ENCODE results near the gene LRTM2.

Gene LRTM2

DNA sequence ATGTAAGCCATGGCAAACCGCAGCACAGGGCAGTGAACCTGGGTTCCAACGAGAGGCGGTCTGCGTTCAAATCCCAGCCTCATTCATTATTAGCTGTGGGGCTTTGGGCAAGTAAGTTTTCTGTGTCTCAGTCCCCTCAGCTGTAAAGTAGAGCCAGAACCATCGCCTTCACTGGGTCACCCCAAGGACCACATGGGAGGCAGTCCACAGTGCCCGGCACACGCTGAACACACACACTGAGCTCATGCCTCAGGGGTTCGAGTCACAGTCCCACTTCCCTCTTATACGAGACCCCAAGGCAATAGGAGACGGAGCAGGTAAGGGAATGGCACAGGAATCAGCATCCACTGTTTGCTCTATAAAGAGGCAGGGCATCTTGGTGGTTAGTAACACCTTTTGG, 19.1 kb downstream of the LRTM2 start:
- DNase-seq (ENCODE audit: low read depth, low spot score), result no peak
- Histone ChIP-seq H3K9me3 (ENCODE audit: low read depth, low read length) (no peaks in the 10 kb centered on the region), H3K9ac (ENCODE audit: insufficient read length) (no peak overlapping the region), H3K27ac (no peak overlapping the region), H3K4me3 (no peak overlapping the region), H3K36me3 (ENCODE audit: insufficient read depth, low read length) (no peaks in the 10 kb centered on the region)
- no peak for TF ChIP-seq FOXP2 (optimal IDR thresholded peaks at IDR 0.05; ENCODE audit: control extremely low read depth, extremely low read length, insufficient read depth)

- H3K9me3 ChIP-seq (ENCODE audit: low read depth, low read length), result no peaks in the 10 kb centered on the region
- no peaks in the 10 kb centered on the region for H3K36me3 ChIP-seq (ENCODE audit: insufficient read depth, low read length)
- DNase-seq (ENCODE audit: low read depth, low spot score), result no peak
- TF ChIP-seq POLR2AphosphoS5 (IDR thresholded peaks at IDR 0.05; ENCODE audit: borderline replicate concordance, low read depth, low read length) (no peak), EZH2 (IDR thresholded peaks at IDR 0.05) (no peak), FOXP2 (optimal IDR thresholded peaks at IDR 0.05; ENCODE audit: control extremely low read depth, extremely low read length, insufficient read depth) (no peak)
- H3K9ac ChIP-seq (ENCODE audit: insufficient read length), result no peak overlapping the region
- no peak overlapping the region for H3K27ac ChIP-seq
- H3K4me3 ChIP-seq, result 0 out of 2 replicates have a peak overlapping the region, but pooled peaks have one; percentile 12
Observed at GRCh38 chr12:1839956-1840951, 19.9 kb downstream of the LRTM2 start.

DNA sequence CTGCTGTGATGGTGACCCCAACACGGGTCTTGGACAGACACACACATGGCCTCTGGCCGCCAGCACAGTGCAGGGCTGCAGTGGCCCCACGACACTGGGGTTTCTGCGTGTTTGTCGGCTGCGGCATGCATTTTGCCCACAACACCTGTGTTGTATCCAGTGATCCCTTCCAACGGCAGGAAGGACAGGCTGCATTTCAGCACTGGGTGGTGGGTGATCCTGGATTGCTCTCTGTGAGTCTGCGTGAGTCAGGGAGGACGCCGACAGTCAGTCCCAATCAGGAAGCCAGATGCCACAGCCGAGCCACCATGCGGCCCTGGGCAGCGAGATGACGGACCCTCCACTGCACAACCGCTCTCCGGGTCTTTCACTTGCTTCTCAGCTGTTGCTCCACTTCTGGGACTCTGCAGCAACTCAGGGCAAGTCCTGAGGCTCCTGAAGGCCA, 20.6 kb downstream of the LRTM2 start:
- DNase-seq (ENCODE audit: low read depth, low spot score), result no peak
- no peak overlapping the region for H3K27ac ChIP-seq
- no peaks in the 10 kb centered on the region for H3K9me3 ChIP-seq (ENCODE audit: low read depth, low read length)
- no peak overlapping the region for H3K4me3 ChIP-seq
- H3K36me3 ChIP-seq (ENCODE audit: insufficient read depth, low read length), result no peaks in the 10 kb centered on the region
- TF ChIP-seq FOXP2 (optimal IDR thresholded peaks at IDR 0.05; ENCODE audit: control extremely low read depth, extremely low read length, insufficient read depth), result no peak
- no peak for TF ChIP-seq POLR2AphosphoS5 (IDR thresholded peaks at IDR 0.05; ENCODE audit: borderline replicate concordance, low read depth, low read length)
- no peak for TF ChIP-seq EZH2 (IDR thresholded peaks at IDR 0.05)
- no peak overlapping the region for H3K9ac ChIP-seq (ENCODE audit: insufficient read length)

DNA sequence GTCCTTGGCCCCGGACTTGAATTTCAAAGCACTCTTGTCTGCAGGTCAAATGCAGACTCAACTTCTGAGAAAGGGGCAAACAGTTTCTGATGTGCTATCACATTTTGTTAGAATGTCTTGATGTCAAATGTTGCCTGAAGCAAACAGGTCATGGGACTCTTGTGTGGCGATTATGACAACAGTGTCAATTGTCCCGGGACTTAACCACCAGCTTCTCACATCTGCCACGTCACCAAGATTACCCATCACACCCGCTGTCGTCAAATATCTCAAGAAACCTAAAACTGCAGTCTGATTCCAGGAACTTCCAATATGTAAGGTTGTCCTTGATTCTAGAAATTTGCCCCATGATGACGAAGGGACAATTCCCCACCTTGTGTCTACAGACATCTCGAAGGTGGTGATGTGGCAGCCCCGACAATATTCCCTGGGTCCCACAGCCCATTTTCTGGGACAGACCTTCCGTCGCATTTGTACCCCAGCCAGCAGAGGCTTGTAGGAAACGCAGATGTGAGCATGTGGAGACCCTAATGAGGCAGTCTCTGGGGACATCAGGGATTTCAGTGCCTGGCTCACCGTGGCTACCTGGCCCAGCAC, 21.3 kb downstream of the LRTM2 start:
- Histone ChIP-seq H3K9ac (ENCODE audit: insufficient read length) (no peak overlapping the region), H3K9me3 (ENCODE audit: low read depth, low read length) (no peaks in the 10 kb centered on the region), H3K27ac (no peak overlapping the region), H3K4me3 (no peak overlapping the region), H3K36me3 (ENCODE audit: insufficient read depth, low read length) (no peaks in the 10 kb centered on the region)
- TF ChIP-seq FOXP2 (optimal IDR thresholded peaks at IDR 0.05; ENCODE audit: control extremely low read depth, extremely low read length, insufficient read depth) (no peak), EZH2 (IDR thresholded peaks at IDR 0.05) (no peak), POLR2AphosphoS5 (IDR thresholded peaks at IDR 0.05; ENCODE audit: borderline replicate concordance, low read depth, low read length) (no peak)
- no peak for DNase-seq (ENCODE audit: low read depth, low spot score)

GRCh38 chr12:1842183-1842904, 22.0 kb downstream of the LRTM2 start:
- no peaks in the 10 kb centered on the region for H3K9me3 ChIP-seq (ENCODE audit: low read depth, low read length)
- H3K4me3 ChIP-seq, result no peak overlapping the region
- no peak overlapping the region for H3K27ac ChIP-seq
- no peaks in the 10 kb centered on the region for H3K36me3 ChIP-seq (ENCODE audit: insufficient read depth, low read length)
- TF ChIP-seq POLR2AphosphoS5 (IDR thresholded peaks at IDR 0.05; ENCODE audit: borderline replicate concordance, low read depth, low read length) (no peak), FOXP2 (optimal IDR thresholded peaks at IDR 0.05; ENCODE audit: control extremely low read depth, extremely low read length, insufficient read depth) (no peak), EZH2 (IDR thresholded peaks at IDR 0.05) (no peak)
- no peak overlapping the region for H3K9ac ChIP-seq (ENCODE audit: insufficient read length)
- no peak for DNase-seq (ENCODE audit: low read depth, low spot score)

GRCh38 chr12:1842905-1843640, 22.7 kb downstream of the LRTM2 start:
- no peaks in the 10 kb centered on the region for H3K36me3 ChIP-seq (ENCODE audit: insufficient read depth, low read length)
- H3K4me3 ChIP-seq, result no peak overlapping the region
- TF ChIP-seq POLR2AphosphoS5 (IDR thresholded peaks at IDR 0.05; ENCODE audit: borderline replicate concordance, low read depth, low read length), result no peak
- no peak for TF ChIP-seq FOXP2 (optimal IDR thresholded peaks at IDR 0.05; ENCODE audit: control extremely low read depth, extremely low read length, insufficient read depth)
- TF ChIP-seq EZH2 (IDR thresholded peaks at IDR 0.05), result no peak
- no peaks in the 10 kb centered on the region for H3K9me3 ChIP-seq (ENCODE audit: low read depth, low read length)
- no peak overlapping the region for H3K27ac ChIP-seq
- DNase-seq (ENCODE audit: low read depth, low spot score), result no peak
- no peak overlapping the region for H3K9ac ChIP-seq (ENCODE audit: insufficient read length)

DNA sequence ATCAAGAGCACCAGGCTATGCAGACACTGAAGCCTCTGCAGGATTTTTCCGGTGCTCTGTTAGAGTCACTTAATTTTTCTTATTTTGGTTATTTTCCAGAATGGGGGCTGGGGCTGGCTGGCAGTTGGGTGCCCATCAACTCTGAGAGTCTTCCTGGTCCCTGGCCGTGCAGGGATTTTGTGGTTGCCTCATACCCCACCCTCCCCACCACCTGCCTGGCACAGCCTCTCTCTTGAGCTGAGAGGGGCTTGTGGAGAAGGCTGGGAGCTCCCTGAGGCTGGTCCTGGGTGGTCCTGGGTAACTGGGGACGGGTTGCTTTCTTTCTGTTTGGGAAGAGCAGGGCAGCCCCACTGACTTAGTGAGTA, 23.3 kb downstream of the LRTM2 start:
- no peak for TF ChIP-seq POLR2AphosphoS5 (IDR thresholded peaks at IDR 0.05; ENCODE audit: borderline replicate concordance, low read depth, low read length)
- TF ChIP-seq EZH2 (IDR thresholded peaks at IDR 0.05), result no peak
- TF ChIP-seq FOXP2 (optimal IDR thresholded peaks at IDR 0.05; ENCODE audit: control extremely low read depth, extremely low read length, insufficient read depth), result no peak
- no peak for DNase-seq (ENCODE audit: low read depth, low spot score)
- Histone ChIP-seq H3K4me3 (no peak overlapping the region), H3K9me3 (ENCODE audit: low read depth, low read length) (no peaks in the 10 kb centered on the region), H3K27ac (no peak overlapping the region), H3K36me3 (ENCODE audit: insufficient read depth, low read length) (no peaks in the 10 kb centered on the region), H3K9ac (ENCODE audit: insufficient read length) (no peak overlapping the region)
